Heart left ventricle (tissue), 13 donors: ENCODE results near the gene FOCAD.

Experiments
- CTCF ChIP-seq, 12 donors: fragments of 200-600 bp; sonication (generic) in 4 of 12; IDR thresholded peaks; one replicate each; pipeline versions ENCODE4 v1.5.0 to v1.8.0; 2018 to 2022; ENCODE audit warnings: antibody characterized with exemption in 12 of 12, mild to moderate bottlenecking in 5 of 12
- POLR2A ChIP-seq, 2 donors: fragments of 450-650 bp; IDR thresholded peaks; one replicate each; pipeline ENCODE4 v1.6.1; 2017; ENCODE audit warnings: antibody characterized with exemption in 2 of 2, mild to moderate bottlenecking in 2 of 2, moderate library complexity in 2 of 2
- donor health status: ischemic (EF 13 %, LVEDD 7.1; RV severe dilation, severe dysfunction).
- donor health status: DM: no; HTN: yes; CAD: no.
- donor health status: DM: no; HTN: no; CAD: no.
- donor health status: ischemic (EF 25% LVEDD 6.9; RV normal size, moderate dysfunction).
- donor health status: ischemic (EF 25% LVEDD 5.7; RV mildly dilated, moderate dysfunction).
- donor health status: ischemic (EF 35%, LVEDD 5.7; RV mildly dilated, moderate dysfunction).
- donor health status: nonischemic (EF 11% LVEDD 7.7; RV severe dilation, severe dysfunction).
- donor health status: DM: yes; HTN: yes; CAD: no.
- donor health status: PGD.
- donor health status: ischemic (EF 29% LVEDD 5.4; RV normal size, mild dysfunction).
- donor health status: nonischemic (EF 23%, LVEDD 6.1; RV moderate dilation, normal function).

DNA sequence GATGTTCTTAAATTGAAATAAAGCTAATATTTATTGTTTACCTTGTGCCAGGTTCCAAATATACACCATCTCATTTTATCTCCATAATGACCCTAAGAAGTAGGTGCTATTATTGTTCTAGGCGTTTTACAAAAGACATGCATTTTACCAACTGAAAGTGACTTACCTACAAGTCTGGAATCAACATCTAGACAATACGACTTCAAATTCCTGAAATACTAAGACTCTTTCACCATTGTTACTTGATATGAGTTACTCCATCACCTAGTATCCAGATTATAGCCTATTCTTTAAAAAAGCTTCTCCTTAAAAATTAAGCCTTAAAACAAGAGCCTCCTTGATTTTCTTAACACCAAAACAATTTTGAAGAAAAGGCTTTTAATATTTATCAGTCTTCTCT lies 334.1 kb downstream of the FOCAD start:
- TF ChIP-seq CTCF (IDR thresholded peaks at IDR 0.05) (no peak), POLR2A (IDR thresholded peaks at IDR 0.05) (no peak)
